CD4-positive, alpha-beta T cell treated with Interleukin-17A for 1 hour (primary cell): ENCODE measurements around the gene ARL6IP1.
A peak's percentile ranks its signal among the peaks of the same experiment; 100 is the strongest.

ENCODE experiments used
- DNase-seq: peaks from one replicate; pipeline ENCODE4 v3.0.0-alpha.2; 2020

The ARL6IP1 gene

DNA sequence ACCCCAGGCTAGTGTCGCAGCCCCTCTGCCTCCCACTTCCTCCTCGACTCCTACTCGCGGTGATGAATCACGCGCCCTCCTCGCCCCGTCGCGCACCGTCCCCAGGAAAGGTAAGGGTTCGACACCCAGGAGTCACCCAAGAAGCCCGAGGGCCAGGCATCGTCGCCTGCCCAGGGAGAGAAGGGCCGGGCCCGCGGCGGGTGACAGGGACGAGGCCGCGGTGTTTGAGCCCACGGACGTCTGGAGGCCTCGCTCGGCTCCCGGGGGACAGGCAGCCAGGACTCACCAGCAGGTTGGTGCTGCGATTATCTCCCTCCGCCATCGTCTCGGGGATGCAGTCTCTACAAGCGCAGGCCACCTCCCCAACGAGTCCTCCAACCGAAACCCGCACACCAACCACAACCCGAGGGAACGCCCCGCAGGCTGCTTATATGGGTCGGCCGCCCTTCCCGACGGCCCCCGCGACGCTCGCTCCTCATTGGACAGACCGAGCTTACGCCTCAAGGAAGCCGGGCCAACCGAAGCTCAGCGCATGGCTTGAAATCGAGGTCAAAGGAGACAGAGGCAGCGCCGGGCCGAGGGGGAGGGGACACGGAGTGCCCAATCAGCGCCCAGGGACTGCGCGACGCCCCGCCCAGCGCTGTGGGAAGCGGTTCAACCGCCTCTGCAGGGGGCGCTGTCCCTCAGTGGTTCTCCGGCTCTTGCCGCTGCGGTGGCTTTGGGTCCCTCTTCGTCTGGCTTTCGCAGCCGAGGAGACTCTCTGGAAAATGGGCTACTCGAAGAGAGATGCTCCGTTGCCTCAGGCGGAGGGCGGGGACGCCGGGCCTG, at the start of gene ARL6IP1:
Gene ARL6IP1 (minus strand): TSS at position 405 of the 828 bp plus-strand sequence. CDS start 83 bp downstream, at position 322.
- peak; percentile 99 for DNase-seq

GRCh38 chr16:18846416-18846815, 45.1 kb upstream of the ARL6IP1 start:
- no peak for DNase-seq

- no peak for DNase-seq
Measured at GRCh38 chr16:18842565-18842964, 41.2 kb upstream of the ARL6IP1 start.

- no peak for DNase-seq
Measured at GRCh38 chr16:18841833-18842525, 40.6 kb upstream of the ARL6IP1 start.

- DNase-seq, result no peak
Measured at GRCh38 chr16:18839555-18839954, 38.2 kb upstream of the ARL6IP1 start.

GRCh38 chr16:18836702-18837101, 35.4 kb upstream of the ARL6IP1 start:
- DNase-seq, result no peak

DNA sequence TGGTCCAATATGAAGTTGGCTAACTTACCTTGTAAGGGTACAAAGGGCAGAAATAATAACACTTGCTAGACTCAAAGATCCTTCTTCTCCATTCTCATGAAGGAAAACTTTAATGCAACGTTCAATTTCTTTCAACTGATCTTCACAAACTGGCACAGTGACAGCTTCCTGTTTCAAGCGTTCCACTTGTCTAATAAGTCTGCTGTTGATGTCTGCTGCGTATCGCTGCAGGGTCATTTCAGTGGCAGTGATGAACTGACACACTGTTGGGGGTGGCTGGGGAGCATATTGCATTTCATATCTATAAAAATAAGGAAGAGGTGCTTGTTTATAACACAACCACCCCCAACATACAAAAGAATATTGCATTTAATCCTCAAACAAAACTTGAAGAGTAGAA, 33.5 kb upstream of the ARL6IP1 start:
- no peak for DNase-seq

- DNase-seq, result no peak
Measured at GRCh38 chr16:18833707-18834505, 32.6 kb upstream of the ARL6IP1 start.

DNA sequence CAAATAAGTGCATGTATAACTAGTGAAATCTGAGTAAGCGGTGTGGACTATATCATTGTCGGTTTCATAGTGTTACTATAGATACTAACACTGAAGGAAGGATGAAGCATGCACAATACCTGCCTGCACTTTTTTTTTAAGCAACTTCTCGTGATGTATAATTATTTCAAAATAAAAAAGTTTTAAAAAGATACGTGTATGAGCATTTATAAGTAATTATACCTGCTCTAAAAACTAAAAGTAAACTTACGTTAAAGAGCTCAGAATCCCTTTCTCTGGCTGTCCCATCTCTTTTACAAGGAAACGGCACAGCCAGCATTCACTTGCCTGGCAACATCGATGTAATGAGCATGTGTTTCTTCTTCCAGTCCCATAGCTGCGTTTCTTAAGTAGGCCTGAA, 31.3 kb upstream of the ARL6IP1 start:
- DNase-seq, result no peak

DNA sequence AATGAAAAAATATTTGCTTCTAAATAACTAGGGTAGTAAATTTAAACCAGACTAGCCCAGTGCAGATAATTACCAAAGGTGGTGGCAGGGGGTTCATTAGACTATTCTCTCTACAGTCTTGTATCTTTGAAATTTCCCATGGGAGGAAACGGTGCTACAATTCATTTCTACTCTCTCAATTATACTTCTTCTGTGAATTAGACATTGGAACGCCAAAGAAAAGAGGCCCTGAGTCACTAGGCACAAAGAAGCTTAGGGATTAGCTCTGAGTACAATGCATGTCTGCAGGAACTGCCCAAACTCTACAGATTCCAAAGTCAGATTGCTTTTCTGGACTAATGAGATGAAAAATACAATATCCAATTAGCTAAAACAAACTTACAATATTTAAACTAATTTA, 30.7 kb upstream of the ARL6IP1 start:
- no peak for DNase-seq

DNA sequence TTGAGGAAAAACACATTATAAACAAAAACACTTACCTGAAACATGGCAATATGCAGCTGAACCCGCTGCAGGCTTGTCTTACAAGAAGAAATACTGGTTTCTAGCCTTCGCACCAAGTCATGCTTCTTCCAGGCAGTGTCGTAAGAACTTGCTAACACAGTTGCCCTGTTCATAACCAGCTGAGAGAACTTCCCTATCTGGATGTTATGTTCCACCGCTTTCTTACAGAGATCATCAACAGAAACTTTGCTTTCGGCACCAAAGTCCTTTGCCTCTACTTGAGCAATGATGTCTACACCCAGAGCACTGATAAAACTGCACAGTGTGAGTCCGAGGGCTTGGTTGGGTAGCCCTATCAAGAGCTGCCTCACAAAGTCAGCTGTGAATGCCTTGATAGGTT, 27.9 kb upstream of the ARL6IP1 start:
- DNase-seq, result no peak

DNA sequence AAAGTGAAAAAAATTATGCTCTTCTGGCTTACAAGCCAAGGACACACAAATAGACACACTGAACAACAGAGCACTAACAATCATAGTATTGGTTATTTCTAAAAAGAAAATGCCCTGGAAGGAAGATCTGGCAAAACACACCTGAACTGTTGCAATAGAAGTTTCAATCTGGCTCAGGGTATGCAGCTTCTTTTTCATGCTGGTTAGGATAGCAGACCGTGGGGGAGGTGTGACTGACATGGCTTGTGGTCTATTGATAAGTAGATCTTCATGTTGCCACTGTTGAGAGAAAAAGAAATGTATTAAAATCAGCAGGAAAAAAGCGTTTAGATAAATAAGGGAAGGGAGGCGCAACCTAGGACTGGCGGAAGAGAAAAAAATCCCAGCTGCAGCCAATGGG, 26.5 kb upstream of the ARL6IP1 start:
- DNase-seq, result no peak

DNA sequence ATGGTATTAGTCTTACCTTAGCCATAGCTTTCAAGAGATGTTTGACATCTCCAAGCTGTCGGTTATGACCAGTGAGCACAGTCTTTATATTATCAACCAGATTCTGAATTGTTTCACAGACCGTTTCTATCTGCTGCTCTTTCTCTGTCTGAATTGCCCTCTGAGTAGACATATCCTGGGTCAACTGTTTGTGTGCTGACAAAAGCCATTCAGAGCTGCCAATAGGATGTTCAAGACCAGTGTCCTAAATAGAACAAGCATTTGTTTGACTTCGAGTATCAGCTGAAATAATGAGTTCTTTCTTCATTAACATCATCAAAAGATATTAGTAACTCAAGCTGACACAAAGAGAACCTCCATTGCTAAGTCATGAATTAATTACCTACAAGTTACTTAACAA, 14.9 kb upstream of the ARL6IP1 start:
- DNase-seq, result no peak

DNA sequence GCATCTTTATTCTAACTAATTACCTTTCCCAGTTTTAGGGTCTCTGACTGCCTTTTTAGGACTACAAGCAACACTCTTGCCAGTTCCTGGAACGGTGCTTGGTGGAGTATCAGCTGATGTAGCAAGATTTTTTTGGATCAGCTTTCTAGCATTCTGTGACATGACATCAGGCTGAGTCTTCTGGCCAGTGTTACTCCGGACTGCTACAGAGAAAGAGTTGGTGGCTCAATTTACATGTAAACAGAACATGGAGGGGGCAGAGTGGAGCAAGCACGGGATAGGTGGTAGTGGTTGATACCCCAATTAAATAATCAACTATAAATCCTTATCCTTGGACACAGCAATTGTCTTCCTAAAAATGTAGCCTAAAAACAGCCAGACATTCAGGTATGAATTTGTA, 10.6 kb upstream of the ARL6IP1 start:
- DNase-seq, result no peak

- DNase-seq, result no peak
Measured at GRCh38 chr16:18809165-18809564, 7.8 kb upstream of the ARL6IP1 start.

DNA sequence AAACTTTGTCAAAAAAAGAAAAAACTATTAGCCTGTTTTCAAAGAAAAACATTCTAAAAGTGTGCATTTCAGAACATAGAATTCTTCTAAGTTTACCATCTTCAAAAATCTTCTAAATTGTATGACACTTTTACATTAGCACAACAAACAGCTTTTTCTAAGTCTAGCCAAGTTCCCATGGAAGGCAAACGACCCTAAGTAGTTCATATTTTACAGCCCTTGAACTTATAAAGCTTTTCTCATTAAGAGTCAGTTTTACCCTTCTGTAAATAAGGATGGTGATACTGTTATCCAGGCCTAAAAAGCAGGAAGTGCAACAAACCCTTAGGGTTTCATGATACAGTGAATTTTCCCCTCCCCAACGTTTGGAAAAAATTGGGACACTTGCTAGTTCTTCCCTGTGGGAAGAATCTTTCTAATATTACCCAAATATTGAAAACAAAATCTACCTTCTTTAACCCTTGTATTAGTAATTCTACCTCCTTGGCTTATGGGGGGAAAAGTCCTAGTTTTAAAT, 4.0 kb upstream of the ARL6IP1 start:
- DNase-seq, result no peak

GRCh38 chr16:18804540-18804939, 3.2 kb upstream of the ARL6IP1 start:
- no peak for DNase-seq

DNA sequence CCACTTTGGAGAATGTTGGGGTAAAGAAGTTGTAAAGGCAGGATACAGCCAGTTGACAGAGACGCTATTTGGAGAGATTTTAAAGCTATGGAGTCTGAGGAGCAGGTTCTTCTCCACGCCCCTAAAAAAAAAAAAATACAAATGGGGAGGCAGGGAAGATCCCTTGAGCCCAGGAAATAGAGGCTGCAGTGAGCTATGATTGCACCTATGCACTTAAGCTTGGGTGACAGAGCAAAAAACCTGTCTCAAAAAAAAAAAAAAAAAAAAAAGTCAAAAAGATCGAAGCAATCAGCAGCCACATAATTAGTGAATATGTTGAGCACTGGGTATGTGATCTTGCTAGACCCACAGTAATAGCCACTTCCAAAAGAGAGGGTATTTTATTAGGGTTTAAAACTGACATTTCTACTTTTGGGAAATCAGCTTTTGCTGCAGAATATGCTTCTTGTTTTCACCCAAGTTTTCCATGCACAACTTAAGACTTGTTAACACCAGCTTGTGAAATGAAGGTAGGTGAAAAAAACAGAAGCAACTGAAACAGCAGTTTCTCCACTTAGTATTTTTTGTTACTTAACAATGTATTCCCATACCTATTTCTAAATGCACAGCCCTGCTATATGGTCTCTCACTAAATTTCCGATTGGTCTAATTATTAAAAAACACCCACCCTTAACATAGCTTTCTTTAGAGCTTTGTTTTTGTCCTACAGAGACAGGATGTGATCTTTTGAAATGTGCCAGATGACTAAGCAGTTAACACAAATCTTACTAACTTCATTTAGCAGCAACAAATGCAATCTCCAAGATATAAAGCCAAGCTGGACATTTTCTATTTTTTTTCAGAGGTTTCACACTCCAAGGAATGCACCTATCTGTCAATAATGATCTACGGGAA, 2.5 kb upstream of the ARL6IP1 start:
- no peak for DNase-seq

DNA sequence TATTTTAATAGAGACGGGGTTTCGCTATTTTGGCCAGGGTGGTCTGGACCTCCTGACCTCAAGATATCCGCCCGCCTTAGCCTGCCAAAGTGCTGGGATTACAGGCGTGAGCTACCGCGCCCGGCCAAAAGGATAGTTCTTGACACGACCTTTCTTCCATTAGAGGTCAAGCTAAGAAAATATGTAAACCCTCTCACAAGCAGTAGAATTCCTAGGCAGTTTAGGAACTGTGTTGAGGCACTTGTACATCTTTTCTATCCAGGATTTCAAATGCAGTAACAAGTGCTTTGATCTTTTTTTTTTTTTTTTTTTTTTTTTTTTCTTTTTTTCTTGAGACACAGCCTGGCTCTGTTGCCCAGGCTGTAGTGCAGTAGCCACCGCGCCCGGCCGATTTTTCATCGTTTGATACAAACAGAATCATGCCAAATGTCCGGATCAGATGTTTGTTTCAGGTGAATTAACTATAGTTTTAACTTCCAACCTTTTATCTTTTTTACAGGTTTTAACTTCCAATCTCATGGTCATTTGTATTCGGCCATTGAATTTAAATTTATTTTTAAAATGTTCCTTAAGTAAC, 1.5 kb upstream of the ARL6IP1 start:
- DNase-seq, result no peak

- no peak for DNase-seq
Measured at GRCh38 chr16:18800775-18801144, 589 bp downstream of the ARL6IP1 start.

- DNase-seq, result no peak
Measured at GRCh38 chr16:18800293-18800692, 1.1 kb downstream of the ARL6IP1 start.

DNA sequence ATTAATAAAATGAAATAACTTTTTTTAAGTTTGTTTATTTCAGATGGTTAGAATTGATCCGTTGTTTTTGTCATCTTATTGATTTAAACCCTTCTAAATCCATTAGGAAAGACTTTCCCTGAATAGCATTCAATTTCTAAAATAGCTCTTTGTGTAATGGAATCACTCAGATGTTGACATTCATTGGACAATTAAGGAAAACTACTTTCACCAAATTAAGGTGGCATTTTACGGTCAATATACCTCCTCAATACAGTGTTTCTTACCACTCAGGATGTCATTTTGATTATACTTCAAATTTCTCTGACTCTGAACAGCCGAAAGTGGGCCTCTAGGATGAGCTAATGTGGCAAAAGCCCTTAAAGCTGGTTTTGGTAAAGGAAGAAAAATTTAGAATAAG, 1.8 kb downstream of the ARL6IP1 start:
- DNase-seq, result no peak
